ENCODE data around the gene NMB.

Gene NMB

GRCh38 chr15:84697236-84697990 lies 39.4 kb upstream of the NMB start:
- no peak overlapping the region for H3K9ac ChIP-seq (ENCODE audit: low read length)
- no peak overlapping the region for H3K27ac ChIP-seq (ENCODE audit: low read length)
- H3K36me3 ChIP-seq (replicated peaks; ENCODE audit: low read depth, low read length): no peaks in the 10 kb centered on the region
- TF ChIP-seq CTCF (IDR thresholded peaks at IDR 0.05; ENCODE audit: low read depth, low read length): no peak
- no peak for TF ChIP-seq EZH2phosphoT487 (IDR thresholded peaks at IDR 0.05; ENCODE audit: low read depth)
- H2AFZ ChIP-seq (ENCODE audit: low read depth, low read length): no peak overlapping the region
- H4K20me1 ChIP-seq (ENCODE audit: insufficient read depth, low read length): peaks cover 30% of the 10 kb centered on the region
- H3K27me3 ChIP-seq (ENCODE audit: low read depth, low read length): no peaks in the 10 kb centered on the region
- no peak overlapping the region for H3K4me3 ChIP-seq (ENCODE audit: low read length)
- no peak overlapping the region for H3K4me2 ChIP-seq (ENCODE audit: low read length)
- peaks cover 8% of the 10 kb centered on the region for H3K4me1 ChIP-seq (ENCODE audit: low read length)
- H3K9me3 ChIP-seq (ENCODE audit: insufficient read depth, low read length): no peaks in the 10 kb centered on the region
- peaks cover 88% of the 10 kb centered on the region for H3K79me2 ChIP-seq (ENCODE audit: low read length)

DNA sequence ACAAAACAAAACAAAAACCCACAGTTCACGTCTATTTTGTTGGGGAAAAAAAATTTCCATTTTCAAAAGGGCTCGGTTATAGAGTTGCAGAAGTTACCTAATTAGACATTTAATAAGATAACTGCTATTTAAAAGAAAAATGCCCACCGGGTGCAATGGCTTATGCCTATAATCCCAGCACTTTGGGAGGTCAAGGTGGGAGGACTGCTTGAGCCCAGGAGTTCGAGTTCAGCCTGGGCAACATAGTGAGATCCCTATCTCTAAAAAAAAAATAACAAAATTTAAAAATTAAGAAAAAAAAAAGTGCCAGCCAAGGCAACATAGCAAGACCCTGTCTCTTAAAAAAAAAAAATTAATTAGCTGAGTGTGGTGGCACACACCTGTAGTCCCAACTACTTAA lies 38.8 kb upstream of the NMB start:
- Histone ChIP-seq H3K4me3 (ENCODE audit: low read length) (no peak overlapping the region), H4K20me1 (ENCODE audit: insufficient read depth, low read length) (peaks cover 30% of the 10 kb centered on the region), H2AFZ (ENCODE audit: low read depth, low read length) (no peak overlapping the region)

DNA sequence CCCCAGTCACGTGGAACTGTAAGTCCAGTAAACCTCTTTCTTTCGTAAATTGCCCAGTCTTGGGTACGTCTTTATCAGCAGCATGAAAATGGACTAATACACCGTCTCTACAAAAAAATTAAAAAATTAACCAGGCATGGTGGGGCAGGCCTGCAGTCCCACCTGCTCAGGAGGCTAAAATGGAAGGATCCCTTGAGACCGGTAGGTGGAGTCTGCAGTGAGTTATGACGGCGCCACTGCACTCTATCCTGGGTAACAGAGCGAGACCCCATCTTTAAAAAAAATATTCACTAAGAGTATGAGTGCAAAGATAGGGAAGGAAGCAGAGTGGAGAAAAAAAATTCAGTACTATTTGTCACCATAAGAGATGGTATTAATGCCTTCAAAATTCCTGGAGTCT lies 32.3 kb upstream of the NMB start:
- H3K27ac ChIP-seq (ENCODE audit: low read length): no peak overlapping the region
- no peaks in the 10 kb centered on the region; the same call in 1 of the 2 replicates for H4K20me1 ChIP-seq (ENCODE audit: insufficient read depth, low read length)
- H3K36me3 ChIP-seq (replicated peaks; ENCODE audit: low read depth, low read length): peaks cover 28% of the 10 kb centered on the region

More for the DNA sequence above, 38.8 kb upstream of the NMB start:
- Histone ChIP-seq H3K9ac (ENCODE audit: low read length) (no peak overlapping the region), H3K27ac (ENCODE audit: low read length) (no peak overlapping the region), H3K36me3 (replicated peaks; ENCODE audit: low read depth, low read length) (no peaks in the 10 kb centered on the region), H3K4me2 (ENCODE audit: low read length) (no peak overlapping the region), H3K27me3 (ENCODE audit: low read depth, low read length) (no peaks in the 10 kb centered on the region), H3K4me1 (ENCODE audit: low read length) (peaks cover 8% of the 10 kb centered on the region), H3K79me2 (ENCODE audit: low read length) (peaks cover 88% of the 10 kb centered on the region), H3K9me3 (ENCODE audit: insufficient read depth, low read length) (no peaks in the 10 kb centered on the region)
- no peak for TF ChIP-seq EZH2phosphoT487 (IDR thresholded peaks at IDR 0.05; ENCODE audit: low read depth)
- no peak for TF ChIP-seq CTCF (IDR thresholded peaks at IDR 0.05; ENCODE audit: low read depth, low read length)

More for the DNA sequence above, 32.3 kb upstream of the NMB start:
- peaks cover 32% of the 10 kb centered on the region for H3K79me2 ChIP-seq (ENCODE audit: low read length)
- H2AFZ ChIP-seq (ENCODE audit: low read depth, low read length): no peak overlapping the region
- no peak overlapping the region for H3K4me3 ChIP-seq (ENCODE audit: low read length)
- H3K4me1 ChIP-seq (ENCODE audit: low read length): peaks cover 13% of the 10 kb centered on the region
- H3K9me3 ChIP-seq (ENCODE audit: insufficient read depth, low read length): no peaks in the 10 kb centered on the region
- TF ChIP-seq EZH2phosphoT487 (IDR thresholded peaks at IDR 0.05; ENCODE audit: low read depth) (no peak), CTCF (IDR thresholded peaks at IDR 0.05; ENCODE audit: low read depth, low read length) (no peak)
- H3K9ac ChIP-seq (ENCODE audit: low read length): no peak overlapping the region
- H3K4me2 ChIP-seq (ENCODE audit: low read length): no peak overlapping the region
- H3K27me3 ChIP-seq (ENCODE audit: low read depth, low read length): no peaks in the 10 kb centered on the region

Measured in OCI-LY3 (cell line).